IMR-90 (cell line): ENCODE data around the gene GON7. TPM values are rescaled to one million over a fixed set of nuclear protein-coding genes. Genes with fewer than 3 reads are reported as not detected.
A peak's percentile ranks its signal among the peaks of the same experiment; 100 is the strongest.
"Not testable (repeated sequence)": the region's sequence is repeated elsewhere in the genome, so short reads cannot be mapped to it uniquely, and the experiment has no call there.

Source experiments
- ATAC-seq: fragments of 200-7000 bp; cut with Tn5 transposase; 2 replicates; pipeline ENCODE4 v1.9.1; 2020; ENCODE audit warnings: low read depth, mild to moderate bottlenecking, moderate library complexity
- BruUV-seq: library from RNA; stranded (reverse); fragments of 400-500 nt; replicated peaks from 2 replicates; lab custom pipeline; 2021; lab: Mats Ljungman, UMichigan
- CTCF ChIA-PET: fragments of 300-600 bp; formaldehyde crosslinking; extraction: SDS; loops from one replicate; lab custom pipeline; 2021; ENCODE audit warnings: antibody characterized with exemption; lab: Yijun Ruan, JAX
- POLR2A ChIA-PET: fragments of 300-600 bp; sonication (Branson Sonifier 250); formaldehyde crosslinking; loops from one replicate; lab custom pipeline; 2022; ENCODE audit warnings: antibody characterized with exemption; ENCODE audit not compliant: unreplicated experiment; lab: Charles Lee
- DNase-seq: peaks from one replicate; pipeline ENCODE4 v3.0.0; 2013
- H2AFZ ChIP-seq: replicated peaks from 2 replicates; pipeline ENCODE3; 2013; ENCODE audit warnings: low read length, mild to moderate bottlenecking; ENCODE audit not compliant: poor library complexity
- H2AK5ac ChIP-seq: 2 replicates; pipeline ENCODE4 v1.6.1; 2013; ENCODE audit warnings: low read depth, low read length, inconsistent platforms
- H2AK9ac ChIP-seq: replicated peaks from 2 replicates; pipeline ENCODE3; 2013; ENCODE audit warnings: mild to moderate bottlenecking, low read depth, low read length, moderate library complexity; ENCODE audit not compliant: poor library complexity
- H2BK120ac ChIP-seq: 2 replicates; pipeline ENCODE4 v1.6.1; 2013; ENCODE audit warnings: low read depth, low read length, inconsistent platforms
- H2BK15ac ChIP-seq: 3 replicates; pipeline ENCODE4 v1.6.1; 2013; ENCODE audit warnings: low read depth, low read length, inconsistent platforms
- H2BK20ac ChIP-seq: 2 replicates; pipeline ENCODE4 v1.6.1; 2013; ENCODE audit warnings: low read depth, mild to moderate bottlenecking, inconsistent platforms, low read length, moderate library complexity
- H2BK5ac ChIP-seq: 2 replicates; pipeline ENCODE4 v1.6.1; 2013; ENCODE audit warnings: mild to moderate bottlenecking, low read depth, low read length, inconsistent platforms; ENCODE audit not compliant: poor library complexity, severe bottlenecking
- H3K14ac ChIP-seq: replicated peaks from 2 replicates; pipeline ENCODE4 v1.6.1; 2013; ENCODE audit warnings: low read depth, low read length, inconsistent platforms
- H3K18ac ChIP-seq: 2 replicates; pipeline ENCODE4 v1.6.1; 2013; ENCODE audit warnings: low read depth, low read length, control low read depth
- H3K23ac ChIP-seq: 2 replicates; pipeline ENCODE4 v1.6.1; 2013; ENCODE audit warnings: low read depth, low read length, inconsistent platforms
- H3K27ac ChIP-seq: 2 replicates; pipeline ENCODE4 v1.5.1; 2013; ENCODE audit warnings: mild to moderate bottlenecking, control low read depth, low read length; ENCODE audit not compliant: insufficient read depth
- H3K27me3 ChIP-seq: 2 replicates; pipeline ENCODE4 v1.6.1; 2013; ENCODE audit warnings: low read length; ENCODE audit not compliant: control insufficient read depth, insufficient read depth
- H3K36me3 ChIP-seq: 2 replicates; pipeline ENCODE4 v1.6.1; 2013; ENCODE audit warnings: low read length, mixed read lengths; ENCODE audit not compliant: control insufficient read depth, insufficient read depth
- H3K4ac ChIP-seq: 2 replicates; pipeline ENCODE4 v1.6.1; 2013; ENCODE audit warnings: low read depth, low read length, inconsistent platforms
- H3K4me1 ChIP-seq: 2 replicates; pipeline ENCODE4 v1.6.1; 2013; ENCODE audit warnings: low read length, mixed read lengths; ENCODE audit not compliant: control insufficient read depth, insufficient read depth
- H3K4me2 ChIP-seq: 2 replicates; pipeline ENCODE4 v1.6.1; 2013; ENCODE audit warnings: low read depth, mild to moderate bottlenecking, control low read depth, low read length, moderate library complexity
- H3K4me3 ChIP-seq: 2 replicates; pipeline ENCODE4 v1.5.1; 2013; ENCODE audit warnings: low read depth, mild to moderate bottlenecking, control low read depth, low read length, moderate library complexity; ENCODE audit not compliant: insufficient read depth
- H3K56ac ChIP-seq: 2 replicates; pipeline ENCODE4 v1.6.1; 2013; ENCODE audit warnings: low read length, inconsistent platforms; ENCODE audit not compliant: insufficient read depth; ENCODE audit errors: extremely low read depth
- H3K79me1 ChIP-seq, 2 experiments: 2 replicates each; pipeline ENCODE4 v1.6.1; 2013; ENCODE audit warnings: low read length in 2 of 2, inconsistent platforms in 1 of 2, low read depth in 1 of 2
- H3K9ac ChIP-seq: 2 replicates; pipeline ENCODE4 v1.6.1; 2013; ENCODE audit warnings: low read depth, low read length, control low read depth
- H3K9me1 ChIP-seq: 2 replicates; pipeline ENCODE4 v1.6.1; 2013; ENCODE audit warnings: low read length, inconsistent platforms; ENCODE audit not compliant: insufficient read depth
- H3K9me3 ChIP-seq: 2 replicates; pipeline ENCODE4 v1.6.1; 2013; ENCODE audit warnings: low read length; ENCODE audit not compliant: control insufficient read depth, insufficient read depth
- H4K20me1 ChIP-seq: 2 replicates; pipeline ENCODE4 v1.6.1; 2013; ENCODE audit warnings: low read length, inconsistent platforms; ENCODE audit not compliant: insufficient read depth
- H4K5ac ChIP-seq: 2 replicates; pipeline ENCODE4 v1.6.1; 2013; ENCODE audit warnings: mild to moderate bottlenecking, low read depth, low read length, control low read depth
- H4K8ac ChIP-seq, 2 experiments: 2 replicates each; pipeline ENCODE4 v1.6.1; 2013; ENCODE audit warnings: low read depth in 2 of 2, low read length in 2 of 2, control low read depth in 1 of 2, inconsistent platforms in 1 of 2
- H4K91ac ChIP-seq: 2 replicates; pipeline ENCODE4 v1.6.1; 2013; ENCODE audit warnings: low read depth, low read length, inconsistent platforms; ENCODE audit not compliant: insufficient read depth
- ELK1 ChIP-seq: fragments of 150-350 bp; IDR thresholded peaks from 2 replicates; pipeline ENCODE4 v1.6.1; 2016; ENCODE audit warnings: low read depth, mild to moderate bottlenecking, low read length, moderate library complexity, borderline replicate concordance
- NFE2L2 ChIP-seq: fragments of 150-350 bp; IDR thresholded peaks from 2 replicates; pipeline ENCODE4 v1.6.1; 2016; ENCODE audit warnings: low read depth, mild to moderate bottlenecking, low read length
- WGBS, 2 experiments: methylation state at CpG; one replicate each; pipeline versions ENCODE4 v1.1.5 to v1.1.7; 2013; ENCODE audit warnings: missing lambda C conversion rate in 2 of 2; ENCODE audit not compliant: insufficient read length in 1 of 2; ENCODE audit errors: extremely low coverage in 2 of 2; 5-methylcytosine and 5-hydroxymethylcytosine counted together
- dilution Hi-C: fragments of 300-500 bp; cut with HindIII; formaldehyde crosslinking; loops from one replicate; pipeline ENCODE4 v1.14.3; 2018; ENCODE audit warnings: low sequenced_read_pairs; ENCODE audit not compliant: unreplicated experiment
- in situ Hi-C: fragments of 300-500 bp; cut with MboI; formaldehyde crosslinking; loops from 3 replicates; pipeline ENCODE4 v1.14.3; 2019; ENCODE audit warnings: low sequenced_read_pairs, inconsistent platforms, mixed read lengths
- intact Hi-C: fragments of 100-400 bp; cut with micrococcal nuclease; formaldehyde crosslinking; loops from 2 replicates; pipeline ENCODE4 v1.10.0; 2022
- polyA plus RNA-seq, 3 experiments: library from polyadenylated mRNA; depleted of rRNA; stranded (reverse); fragments of >200 nt; gene quantifications; 2 replicates each; pipeline ENCODE4 v1.2.3, GENCODE V29; 2012; ENCODE audit warnings: low replicate concordance in 1 of 3
- total RNA-seq: library from RNA; depleted of rRNA; stranded (reverse); fragments of >200 nt; gene quantifications from 2 replicates; pipeline ENCODE4 v1.2.3, GENCODE V29; 2012

Gene GON7
- total and polyA plus RNA-seq, 2 of the 4 experiments (the other 2 are of a cell fraction) = 4.3 to 7.8 TPM

- intact Hi-C loops = no loop called here
- dilution Hi-C loops = no loop called here
- peak; percentile 61 for ATAC-seq
- no peak overlapping the region for H4K91ac ChIP-seq
- no peak overlapping the region for H2AFZ ChIP-seq
- H3K14ac ChIP-seq = no peak overlapping the region
- no peaks in the 10 kb centered on the region for H3K9me1 ChIP-seq
- in situ Hi-C loops = no loop called here
- H2BK5ac ChIP-seq = no peak overlapping the region
- no peak overlapping the region for H2BK20ac ChIP-seq
- H3K4me2 ChIP-seq = no peak overlapping the region
- H2AK9ac ChIP-seq = no peak overlapping the region
- no peak overlapping the region for H3K18ac ChIP-seq
- DNase-seq = peak; percentile 19
- H4K8ac ChIP-seq = no peak overlapping the region
- H3K23ac ChIP-seq = no peak overlapping the region
- POLR2A ChIA-PET = no interaction called here
- WGBS, 2 experiments = no CpG with 5 or more reads among the region's 4 CpGs
- no peak overlapping the region for H2BK120ac ChIP-seq
- H3K27me3 ChIP-seq = peaks cover 9% of the 10 kb centered on the region
- H3K9me3 ChIP-seq = no peaks in the 10 kb centered on the region
- H4K5ac ChIP-seq = no peak overlapping the region
- TF ChIP-seq NFE2L2 = 0 out of 2 replicates have a peak, but pooled peaks have one; percentile 15
- no peak for TF ChIP-seq ELK1
- no peaks in the 10 kb centered on the region for H3K79me1 ChIP-seq
- H2BK15ac ChIP-seq = no peak overlapping the region
- H2AK5ac ChIP-seq = no peak overlapping the region
- no peak overlapping the region for H3K56ac ChIP-seq
- no peaks in the 10 kb centered on the region for H3K4me1 ChIP-seq
- H3K27ac ChIP-seq = no peak overlapping the region
- BruUV-seq = no TSS peak
- no peaks in the 10 kb centered on the region for H4K20me1 ChIP-seq
- CTCF ChIA-PET = interaction anchor here (1.0 kb wide), 1 partner anchor 58 kb away, joined by 5 read pairs; no protein-coding TSS in a partner anchor
- H3K4ac ChIP-seq = no peak overlapping the region
- no peak overlapping the region for H3K4me3 ChIP-seq
- H3K9ac ChIP-seq = no peak overlapping the region
- H3K36me3 ChIP-seq = no peaks in the 10 kb centered on the region
These were observed 35.5 kb downstream of the GON7 start for GRCh38 chr14:93171376-93171775.

- in situ Hi-C loops, H3K36me3 ChIP-seq, H4K5ac ChIP-seq, H2AFZ ChIP-seq, H3K27ac ChIP-seq, H2BK5ac ChIP-seq, H3K9ac ChIP-seq, H4K8ac ChIP-seq, H3K18ac ChIP-seq, H3K4me1 ChIP-seq, H2BK120ac ChIP-seq, BruUV-seq, H3K23ac ChIP-seq, H2AK9ac ChIP-seq, H4K20me1 ChIP-seq, intact Hi-C loops, H3K14ac ChIP-seq, DNase-seq, H3K27me3 ChIP-seq, H3K79me1 ChIP-seq, H3K4me3 ChIP-seq, H3K9me1 ChIP-seq, H3K4ac ChIP-seq, ATAC-seq, H2AK5ac ChIP-seq, dilution Hi-C loops, H2BK20ac ChIP-seq, POLR2A ChIA-PET, H3K4me2 ChIP-seq, H3K56ac ChIP-seq, H4K91ac ChIP-seq, H3K9me3 ChIP-seq, H2BK15ac ChIP-seq: not testable (repeated sequence)
- CTCF ChIA-PET = interaction anchor here (0.6 kb wide), 1 partner anchor 139 kb away, joined by 3 read pairs; no protein-coding TSS in a partner anchor
- WGBS, 2 experiments = 97% methylated on average over 5 of the region's 20 CpGs; no CpG with 5 or more reads in 1 of the 2 experiments
These were observed 36.7 kb downstream of the GON7 start for GRCh38 chr14:93170141-93170540.
